HG03521 (cell line): Measurements from ENCODE around the gene ADARB2.

Experiments
- ATAC-seq: cut with Tn5 transposase; IDR thresholded peaks from one replicate; pipeline ENCODE4 v1.9.1; 2021; ENCODE audit warnings: mild to moderate bottlenecking, moderate library complexity; ENCODE audit not compliant: unreplicated experiment

The ADARB2 gene

DNA sequence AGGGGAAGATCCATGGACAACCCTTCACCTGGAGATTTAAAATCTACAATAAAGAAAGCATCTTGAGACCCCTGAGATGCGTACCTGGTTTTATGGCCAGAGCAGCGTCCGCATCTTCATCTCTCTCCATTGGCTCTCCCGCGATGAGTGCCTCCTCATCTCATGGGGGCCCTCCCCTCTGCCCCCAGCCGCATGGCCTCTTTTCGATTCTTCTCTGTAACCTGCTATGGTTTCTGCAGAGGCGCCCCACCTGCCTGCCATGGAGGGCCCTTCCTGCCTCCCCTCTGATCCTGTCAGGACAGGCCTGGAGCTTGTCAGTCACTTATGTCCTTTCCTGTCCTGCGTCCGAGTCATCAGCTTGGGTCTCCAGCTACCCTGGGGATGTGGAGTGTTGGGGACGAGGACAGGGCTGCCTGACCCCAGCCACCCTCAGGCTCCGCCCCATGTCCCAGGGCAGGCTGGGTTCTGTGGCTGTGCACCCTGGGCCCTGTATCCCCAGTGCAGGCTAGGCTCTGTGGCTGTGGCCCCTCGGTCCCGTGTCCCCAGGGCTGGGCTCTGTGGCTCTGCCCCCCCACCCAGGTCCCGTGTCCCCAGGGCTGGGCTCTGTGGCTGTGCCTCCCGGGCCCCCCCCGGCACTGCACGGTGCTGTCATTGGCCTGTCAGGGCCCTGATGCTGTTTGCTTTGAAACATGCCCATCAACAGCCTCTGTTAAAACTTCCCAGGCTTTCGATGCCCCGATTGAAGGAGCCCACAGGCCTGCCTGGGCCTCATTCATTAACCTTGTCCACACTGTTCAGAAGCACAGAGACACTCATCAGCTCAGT lies 581.3 kb downstream of the ADARB2 start:
- ATAC-seq, result no peak

DNA sequence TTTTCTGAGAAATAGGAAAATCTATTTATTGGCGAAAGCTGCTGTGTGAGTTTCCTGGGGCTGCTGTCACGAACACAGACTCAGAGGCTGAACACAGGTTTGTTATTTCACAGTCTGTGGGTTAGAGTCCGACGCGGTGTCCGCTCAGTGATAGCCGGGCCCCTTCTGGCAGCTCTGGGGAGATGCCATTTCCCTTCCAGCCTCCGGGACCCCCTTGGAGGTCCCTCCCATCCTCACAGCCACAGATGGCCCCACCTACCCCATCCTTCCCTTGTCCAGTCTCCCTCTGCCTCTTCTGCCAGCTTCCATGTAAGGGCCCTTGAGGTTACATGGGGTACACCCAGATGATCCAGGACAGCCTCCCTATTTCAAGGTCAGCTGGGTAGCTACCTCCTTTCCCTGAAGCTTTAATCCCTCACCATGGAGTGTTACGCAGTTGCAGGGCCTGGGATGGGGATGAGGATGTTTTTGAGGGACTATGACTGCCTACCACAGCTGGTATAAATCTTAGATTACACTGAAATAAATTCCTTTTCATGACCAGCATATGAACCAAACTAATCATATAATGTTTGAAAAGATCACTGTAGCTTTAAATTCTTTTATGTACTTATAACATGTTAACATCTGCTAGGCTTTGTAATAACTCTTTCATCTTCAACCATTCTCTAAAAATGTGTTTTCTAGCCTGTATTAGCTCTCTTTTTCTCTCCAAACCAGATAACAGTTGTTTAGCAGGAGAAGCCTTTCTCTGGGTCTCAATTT lies 582.6 kb downstream of the ADARB2 start:
- no peak for ATAC-seq

DNA sequence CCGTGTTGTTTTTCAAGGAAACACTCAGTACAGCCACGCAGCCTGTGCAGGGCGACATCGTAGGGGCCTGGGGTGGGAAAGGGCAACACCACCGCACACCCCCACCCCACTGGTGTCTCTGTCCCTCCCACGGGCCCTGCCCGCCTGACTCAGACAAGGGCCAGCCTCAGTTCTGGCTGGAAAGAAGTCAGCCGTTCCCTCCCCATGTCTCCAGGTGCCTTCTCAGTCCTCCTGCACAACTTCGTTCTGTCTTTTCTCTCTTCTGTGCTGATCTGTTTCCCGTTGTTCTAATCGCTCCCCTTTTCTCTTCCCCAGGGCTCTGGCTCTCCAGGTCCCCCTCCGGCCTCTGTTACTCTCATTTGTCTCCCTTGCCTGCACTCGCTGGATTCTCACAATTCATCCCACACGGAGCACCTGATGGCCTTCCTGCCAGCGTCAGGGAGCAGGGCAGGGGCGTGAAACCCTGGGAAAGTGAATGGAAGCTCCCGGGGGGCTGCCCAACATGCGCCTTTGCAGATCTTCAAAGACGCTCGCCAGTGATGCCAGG lies 583.4 kb downstream of the ADARB2 start:
- no peak for ATAC-seq

DNA sequence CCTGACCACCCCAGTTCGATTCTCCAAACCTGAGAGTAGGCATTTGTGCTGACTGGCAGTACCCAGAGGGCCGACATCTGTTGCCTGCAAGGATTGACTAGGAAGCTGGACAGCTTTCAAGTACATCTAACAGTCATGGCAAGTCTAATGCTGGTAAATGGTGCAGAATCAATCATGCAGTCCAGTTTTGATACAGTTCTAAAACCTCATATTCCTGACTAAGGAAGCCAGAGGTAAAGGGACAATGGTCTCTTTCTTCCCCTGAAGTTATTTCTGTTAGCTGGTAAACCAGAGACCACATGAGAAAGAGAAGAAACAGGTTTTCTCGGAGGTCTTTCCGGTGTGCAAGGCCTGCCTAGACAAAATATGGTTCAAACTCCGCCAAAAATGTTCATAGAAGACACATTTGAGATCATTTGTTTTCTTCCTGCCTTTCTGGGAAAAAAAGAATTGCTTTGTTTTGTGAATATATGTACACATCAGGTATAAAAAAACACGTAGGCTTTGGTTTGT lies 584.0 kb downstream of the ADARB2 start:
- no peak for ATAC-seq

DNA sequence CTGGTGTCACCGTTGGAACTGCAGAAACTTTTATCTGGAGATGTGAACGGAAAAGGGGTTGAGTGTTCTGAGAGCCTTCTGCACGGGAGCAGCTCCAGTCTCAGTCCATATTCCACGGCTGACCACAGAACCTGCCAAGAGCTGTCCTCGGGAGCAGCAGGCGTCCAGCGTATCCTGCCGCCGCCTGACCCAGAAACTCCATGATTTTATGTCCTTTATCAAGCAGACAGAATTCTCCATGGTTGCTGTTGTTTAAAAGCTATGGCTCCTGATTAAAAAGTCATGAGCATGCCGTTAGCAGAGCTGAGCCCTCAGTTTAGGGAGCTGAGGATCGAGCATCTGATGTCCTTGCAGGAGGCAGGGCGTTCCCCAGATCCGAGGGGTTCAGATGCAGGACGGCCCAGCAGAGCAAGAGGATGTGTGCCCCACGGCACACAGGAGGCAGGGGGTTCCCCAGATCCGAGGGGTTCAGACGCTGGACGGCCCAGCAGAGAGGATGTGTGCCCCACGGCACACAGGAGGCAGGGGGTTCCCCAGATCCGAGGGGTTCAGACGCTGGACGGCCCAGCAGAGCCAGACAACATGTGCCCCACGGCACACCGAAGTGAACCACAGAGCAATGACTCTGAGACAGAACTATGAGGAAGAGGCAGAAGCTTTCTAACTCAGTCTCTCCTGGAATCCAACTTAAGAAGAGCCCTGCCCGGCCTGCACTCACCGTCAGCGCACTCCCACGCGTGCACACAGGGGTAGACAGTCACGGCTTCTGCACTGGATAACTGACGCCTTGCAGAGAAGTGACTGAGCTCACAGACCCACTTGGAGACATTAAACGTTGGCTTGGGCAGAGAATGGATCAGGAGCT lies 584.7 kb downstream of the ADARB2 start:
- ATAC-seq, result no peak

DNA sequence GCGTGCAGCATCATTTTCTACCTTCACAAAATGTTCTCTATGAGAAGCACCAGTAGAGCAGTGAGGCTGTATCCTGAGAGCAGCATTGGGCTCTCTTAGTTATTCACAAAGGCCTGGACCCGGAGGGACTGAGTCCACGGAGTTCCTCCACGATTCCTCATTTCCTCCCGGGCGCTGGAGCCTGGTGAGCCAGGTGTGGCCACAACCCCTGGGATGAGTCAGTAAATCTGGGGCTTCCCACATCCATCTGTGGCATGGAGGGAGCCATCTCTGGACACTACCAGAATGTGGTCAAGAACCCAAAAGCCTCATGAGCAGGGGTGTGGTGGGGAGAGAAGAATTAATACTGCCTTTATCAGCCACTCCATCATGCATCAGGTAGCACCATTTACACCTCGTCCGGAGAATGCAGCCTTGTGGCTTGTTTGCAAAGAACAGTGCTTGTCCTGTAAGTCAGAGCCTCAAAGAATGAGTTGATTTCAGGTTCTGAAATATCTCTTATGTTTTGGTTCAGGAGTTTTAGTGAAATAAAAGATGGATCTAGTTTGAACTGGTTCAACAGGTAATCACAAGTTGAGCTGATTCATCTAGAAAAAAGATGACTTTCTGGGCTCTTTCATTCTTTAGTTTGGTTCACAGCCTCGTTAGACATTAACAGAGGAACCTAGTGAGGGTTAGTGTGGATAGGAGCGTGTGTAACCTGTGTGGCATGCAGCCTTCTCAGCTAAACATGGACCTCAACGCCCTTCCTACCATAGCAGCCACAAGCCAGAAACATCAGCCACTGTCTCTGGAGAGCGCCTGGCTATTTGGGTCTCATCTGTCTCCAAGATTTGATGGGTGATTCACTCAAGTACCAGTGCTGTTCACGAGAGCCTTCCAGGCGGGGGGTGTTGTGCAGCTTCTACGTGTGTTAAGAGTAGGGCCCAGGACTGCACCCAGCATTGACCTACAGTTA lies 586.0 kb downstream of the ADARB2 start:
- no peak for ATAC-seq

DNA sequence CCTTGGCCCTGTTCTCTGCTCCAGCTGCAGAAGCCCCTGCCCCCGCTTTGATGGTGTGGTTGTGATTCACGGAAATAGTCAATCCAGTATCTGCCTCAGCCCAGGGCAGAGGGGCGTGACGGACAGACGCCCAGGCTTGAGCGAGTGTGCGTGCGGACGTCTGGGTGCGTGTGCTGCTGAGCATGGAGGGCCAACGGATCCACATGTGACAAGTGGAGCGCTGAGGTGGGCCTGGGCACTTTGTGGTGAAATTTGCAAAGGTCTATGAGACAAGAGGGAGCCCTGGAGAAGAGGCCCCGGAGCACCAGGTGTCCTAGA lies 586.7 kb downstream of the ADARB2 start:
- ATAC-seq, result no peak

DNA sequence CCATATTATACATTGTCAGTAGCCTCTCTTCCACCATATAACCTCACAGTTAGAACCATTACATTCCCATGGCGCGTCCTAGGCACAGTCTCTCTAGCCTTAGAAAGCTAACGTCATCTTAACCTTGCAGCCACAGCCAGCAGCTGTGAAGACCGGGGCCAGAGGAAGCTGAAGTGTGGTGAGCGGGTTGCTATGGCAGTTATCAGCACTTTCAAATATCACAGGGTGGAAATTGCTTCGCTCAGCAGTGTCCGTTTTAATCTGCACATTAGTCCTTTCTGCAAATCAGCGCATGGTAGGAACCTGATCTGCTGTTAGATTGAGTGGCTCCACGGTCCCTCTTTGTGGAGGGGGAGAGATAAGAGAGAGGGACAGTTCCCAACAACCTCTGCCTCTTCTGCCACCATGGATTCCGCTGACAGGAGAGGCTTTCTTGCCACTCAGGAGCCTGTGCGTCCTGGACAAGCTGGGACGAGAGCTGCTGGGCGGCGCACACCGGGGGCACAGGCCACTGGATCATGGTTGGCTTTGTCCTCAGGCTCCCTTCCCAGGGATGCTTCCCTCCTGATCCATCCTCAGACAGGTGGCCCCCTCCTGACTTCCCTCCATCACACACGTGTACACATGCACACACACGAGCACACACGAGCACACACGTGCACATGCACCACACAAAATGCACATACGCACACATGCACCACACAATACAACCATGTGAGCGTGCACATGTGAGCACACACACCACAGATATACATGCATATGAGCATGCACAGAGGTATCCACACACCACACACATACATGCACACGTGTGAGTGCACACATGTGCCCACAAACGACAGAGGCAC lies 587.3 kb downstream of the ADARB2 start:
- ATAC-seq, result no peak

DNA sequence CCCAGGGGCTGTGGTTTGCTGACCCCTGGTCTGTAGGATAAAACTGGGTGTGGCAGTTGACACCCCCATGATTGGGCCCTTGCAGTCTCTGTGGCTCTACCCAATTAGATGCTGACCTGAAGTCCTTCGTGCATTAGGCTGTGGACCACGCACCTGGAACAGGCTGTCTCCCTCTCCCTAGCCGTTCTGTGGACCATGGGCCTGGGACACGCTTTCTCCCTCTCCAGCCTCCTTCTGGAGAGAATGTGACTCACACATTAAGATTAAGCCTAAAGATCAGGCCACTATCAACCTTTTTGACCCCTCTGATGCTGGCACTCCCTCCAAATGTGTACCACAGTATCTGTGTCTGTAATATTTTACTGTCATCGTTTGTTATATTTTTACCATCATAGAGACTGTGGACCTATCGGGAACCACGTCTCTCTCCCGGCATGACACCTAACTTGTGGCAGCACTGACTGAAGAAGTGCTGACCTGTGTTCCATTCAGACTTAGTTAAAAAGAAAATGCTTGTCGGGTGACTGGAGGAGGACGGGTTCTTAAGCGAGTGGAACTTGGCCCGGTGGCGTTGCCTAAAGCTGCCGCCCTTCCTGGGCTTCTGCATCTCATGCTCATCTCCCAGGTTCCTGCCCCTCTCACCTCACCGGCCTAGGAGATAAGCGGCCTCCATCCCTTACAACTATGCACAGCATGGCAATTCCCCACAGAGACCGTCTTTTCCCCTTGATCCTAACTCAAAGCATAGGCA lies 588.3 kb downstream of the ADARB2 start:
- ATAC-seq, result no peak

DNA sequence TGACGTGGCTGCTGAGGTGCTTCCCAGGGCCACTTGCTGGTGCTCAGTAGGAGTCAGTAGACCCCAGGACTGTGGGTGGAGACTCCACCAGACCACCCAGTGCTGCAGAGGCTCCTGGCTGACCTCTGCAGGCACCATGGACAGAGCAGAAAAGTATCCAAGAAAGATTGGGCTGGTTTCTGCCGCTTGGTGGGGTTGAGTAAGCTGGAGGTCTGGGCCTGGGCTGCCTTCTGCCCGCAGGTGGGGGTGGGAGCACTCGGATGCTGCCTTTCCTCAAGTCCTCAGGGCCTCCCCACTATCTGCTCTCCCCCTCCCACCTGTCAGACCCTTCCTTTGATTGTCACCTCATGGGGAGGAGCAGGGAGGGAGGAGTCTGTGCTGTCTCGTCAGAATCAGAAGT lies 589.5 kb downstream of the ADARB2 start:
- ATAC-seq, result no peak

DNA sequence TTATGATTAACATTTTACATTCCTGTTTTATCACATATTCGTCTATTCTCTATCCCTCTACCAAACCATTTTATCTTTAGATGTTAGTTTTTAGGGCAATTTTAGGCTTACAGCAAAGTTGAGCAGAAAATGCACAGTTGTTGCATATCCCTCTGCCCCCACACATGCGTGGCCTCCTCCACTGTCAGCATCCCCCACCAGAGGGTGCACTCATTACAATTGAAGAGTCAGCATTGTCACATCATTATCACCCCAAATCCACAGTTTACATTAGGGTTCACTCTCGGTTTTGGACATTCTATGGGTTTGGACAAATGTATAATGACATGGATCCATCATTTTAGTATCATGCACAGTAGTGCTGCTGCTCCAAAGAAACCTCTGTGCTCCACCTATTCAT lies 594.7 kb downstream of the ADARB2 start:
- ATAC-seq, result no peak

DNA sequence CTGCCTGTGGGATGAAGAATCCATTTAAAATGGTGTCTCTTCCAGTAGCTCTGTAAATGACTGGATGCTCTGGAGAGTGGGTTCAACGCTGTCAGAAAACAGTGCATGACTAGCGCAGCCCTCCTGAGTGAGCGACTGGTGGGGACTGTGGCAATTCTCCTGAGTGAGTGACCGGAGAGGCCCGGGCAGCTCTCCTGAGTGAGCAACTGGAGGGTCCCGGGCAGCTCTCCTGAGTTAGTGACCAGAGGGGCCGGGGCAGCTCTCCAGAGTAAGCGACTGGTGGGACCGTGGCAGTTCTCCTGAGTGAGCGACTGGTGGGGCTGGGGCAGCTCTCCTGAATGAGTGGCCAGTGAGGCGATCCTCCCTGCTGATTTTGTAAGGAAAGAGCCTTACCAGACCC lies 595.6 kb downstream of the ADARB2 start:
- no peak for ATAC-seq

DNA sequence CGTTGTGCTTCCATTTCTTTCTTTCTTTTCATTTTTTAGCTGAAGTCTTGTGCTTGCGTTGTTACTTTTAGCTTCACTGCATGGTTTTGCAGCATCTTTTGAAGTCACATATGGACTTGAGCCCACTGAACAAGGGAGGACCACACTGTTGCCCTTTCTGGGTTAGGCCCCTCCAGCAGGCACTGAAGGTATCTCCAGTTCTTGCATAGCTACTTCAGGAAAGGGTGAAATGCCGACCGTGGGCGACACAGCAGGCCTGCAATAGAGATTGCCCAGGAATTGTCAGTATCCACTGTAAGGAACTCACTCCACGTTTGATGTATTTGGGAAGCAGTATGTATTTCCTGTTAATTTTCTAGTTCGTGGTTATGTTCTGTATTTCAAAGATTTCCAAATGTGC lies 596.1 kb downstream of the ADARB2 start:
- no peak for ATAC-seq

DNA sequence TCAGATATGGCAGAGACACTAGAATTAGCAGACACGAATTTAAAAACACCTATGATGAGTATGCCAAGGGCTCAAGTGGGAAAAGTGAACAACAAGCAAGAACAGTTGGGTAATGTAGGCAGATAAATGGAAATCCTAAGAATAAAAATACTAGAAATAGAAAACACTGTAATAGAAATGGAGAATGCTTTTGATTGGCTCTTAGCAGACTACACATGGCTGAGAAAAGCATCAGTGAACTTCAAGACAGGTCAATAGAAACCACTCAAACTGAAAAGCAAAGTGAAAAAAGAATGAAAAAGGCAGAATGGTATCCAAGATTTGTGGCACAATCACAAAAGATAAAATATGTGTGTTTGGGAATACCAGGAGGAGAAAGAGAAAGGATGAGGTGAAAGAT lies 598.8 kb downstream of the ADARB2 start:
- ATAC-seq, result no peak

DNA sequence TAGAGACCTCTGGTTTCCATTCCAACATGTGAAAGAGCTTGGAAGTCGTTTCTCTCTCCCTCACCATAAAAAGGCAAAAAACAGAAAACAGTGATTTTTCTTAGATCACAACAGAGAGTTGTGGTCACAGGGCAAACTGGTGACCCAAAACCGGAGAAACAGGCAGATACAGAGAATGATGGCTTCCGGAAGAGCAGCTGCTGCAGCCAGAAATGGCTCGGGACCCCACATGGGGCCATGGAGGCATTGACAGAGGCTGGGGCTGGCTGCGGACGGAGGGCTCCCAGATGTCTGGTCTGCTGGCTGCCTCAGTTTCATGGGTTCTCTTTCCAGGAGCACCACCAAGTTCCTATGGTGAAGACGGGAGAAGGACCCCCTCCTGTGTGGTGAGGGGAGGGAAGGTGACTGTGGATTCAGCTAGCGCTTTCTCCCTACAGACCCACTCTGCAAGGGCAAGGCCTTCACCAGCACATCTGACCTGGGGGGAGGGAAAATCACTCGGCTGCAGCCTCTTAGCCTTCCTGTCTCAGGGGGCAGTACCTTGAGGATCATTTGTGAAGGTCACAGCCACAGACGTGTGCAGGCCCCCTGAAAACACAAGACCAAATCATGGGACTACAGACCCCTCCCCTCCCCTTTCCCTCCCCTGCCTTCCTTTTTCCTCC lies 599.7 kb downstream of the ADARB2 start:
- no peak for ATAC-seq

DNA sequence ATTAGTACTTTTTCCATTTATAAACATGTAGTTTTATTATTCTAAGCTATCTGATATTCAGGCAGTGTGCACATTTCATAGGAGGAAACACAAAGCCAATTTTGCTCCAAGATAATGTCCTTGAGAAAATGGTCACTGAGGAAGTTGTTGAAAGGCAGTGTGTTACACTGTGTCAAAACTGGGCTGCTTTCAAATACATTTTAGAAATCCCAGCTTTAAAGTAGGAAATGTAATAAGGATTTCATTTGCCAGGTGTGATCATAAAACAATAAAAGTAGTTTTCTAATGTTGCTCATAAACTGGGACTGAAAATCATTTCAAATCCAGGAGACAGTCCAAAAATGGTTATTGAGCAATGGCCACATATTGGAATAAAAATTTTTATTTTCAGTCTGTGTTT lies 601.1 kb downstream of the ADARB2 start:
- ATAC-seq, result no peak

DNA sequence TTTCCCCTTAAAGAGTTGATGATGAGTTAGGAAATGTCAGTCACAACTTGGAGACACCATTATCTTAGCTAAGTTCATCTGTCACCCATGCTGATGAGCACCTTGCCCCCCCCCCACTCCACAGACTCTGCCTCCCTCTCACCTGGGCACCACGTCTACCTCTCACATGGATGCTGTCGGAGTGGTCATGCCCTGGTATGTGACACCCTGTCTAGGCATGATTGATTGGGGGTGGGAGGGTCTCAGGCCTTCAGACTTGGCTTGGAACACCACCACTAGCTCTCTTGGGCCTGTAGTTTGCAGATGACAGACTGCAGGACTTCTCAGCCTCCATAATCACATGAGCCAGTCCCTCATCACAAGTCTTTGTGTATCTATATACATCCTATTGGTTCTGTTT lies 603.2 kb downstream of the ADARB2 start:
- ATAC-seq, result no peak
